Gastrocnemius medialis (tissue), 4 donors: ENCODE results near the gene AMN. TPM values are rescaled to one million over a fixed set of nuclear protein-coding genes. Genes with fewer than 3 reads are reported as not detected.
A peak's percentile ranks its signal among the peaks of the same experiment; 100 is the strongest.

ENCODE experiments used
- ATAC-seq, 2 donors: fragments of 150-250 bp; one replicate each; pipeline ENCODE4 v1.9.1; 2016
- DNase-seq, 2 donors: peaks; one replicate each; pipeline ENCODE4 v3.0.0-alpha.2; 2019
- H3K27ac ChIP-seq, 4 donors: fragments of 200-600 bp; sonication (generic); 1 replicate in 1 of 4; 2 replicates in 3 of 4; pipeline ENCODE4 v1.5.1; 2016 to 2018; ENCODE audit warnings: mild to moderate bottlenecking in 2 of 4, moderate library complexity in 1 of 4
- H3K27me3 ChIP-seq, 3 donors: fragments of 200-600 bp; sonication (generic) in 2 of 3; 1 replicate in 1 of 3; 2 replicates in 2 of 3; pipeline versions ENCODE4 v1.5.1 to v1.6.0; 2016 to 2019; ENCODE audit warnings: mild to moderate bottlenecking in 1 of 3, moderate library complexity in 1 of 3
- H3K36me3 ChIP-seq, 2 donors: fragments of 200-600 bp; sonication (generic) in 1 of 2; one replicate each; pipeline ENCODE4 v1.5.1; 2017 to 2018
- H3K4me1 ChIP-seq, 2 donors: fragments of 200-600 bp; sonication (generic) in 1 of 2; one replicate each; pipeline ENCODE4 v1.5.1; 2016 to 2017; ENCODE audit warnings: mild to moderate bottlenecking in 2 of 2
- H3K4me3 ChIP-seq, 4 donors: fragments of 200-600 bp; sonication (generic) in 3 of 4; 1 replicate in 1 of 4; 2 replicates in 3 of 4; pipeline ENCODE4 v1.5.1; 2016 to 2019; ENCODE audit warnings: mild to moderate bottlenecking in 2 of 4
- H3K9me3 ChIP-seq, 3 donors: fragments of 200-600 bp; sonication (generic) in 2 of 3; 1 replicate in 1 of 3; 2 replicates in 2 of 3; pipeline ENCODE4 v1.5.1; 2016 to 2019
- POLR2A ChIP-seq, 2 donors: fragments of 450-650 bp; IDR thresholded peaks; one replicate each; pipeline ENCODE4 v1.6.1; 2017; ENCODE audit warnings: antibody characterized with exemption in 2 of 2, mild to moderate bottlenecking in 2 of 2, moderate library complexity in 2 of 2
- in situ Hi-C, 4 donors: fragments of 200-750 bp; cut with MboI; loops; one replicate each; pipeline versions ENCODE4 v1.15.0 to v1.8.0; 2017; ENCODE audit warnings: low sequenced_read_pairs in 4 of 4
- intact Hi-C: fragments of 100-400 bp; cut with DNase I; formaldehyde crosslinking; loops from one replicate; pipeline ENCODE4 v1.15.1; 2023; ENCODE audit warnings: low total_unique reads
- total RNA-seq, 4 donors: library from RNA; depleted of rRNA; stranded (reverse); fragments of >200 nt; gene quantifications; one replicate each; pipeline versions ENCODE4 v1.1.0 to v1.2.3, GENCODE V29; 2016
- TF ChIP-seq, protein P1 (sequence below), 5 experiments: fragments of 450-650 bp in 3 of 5; fragments of 200-600 bp in 2 of 5; sonication (generic) in 2 of 5; IDR thresholded peaks in 4 of 5; conservative IDR thresholded peaks in 1 of 5; 1 replicate in 4 of 5; 2 replicates in 1 of 5; pipeline ENCODE4 v1.5.1; 2016 to 2019; ENCODE audit warnings: antibody characterized with exemption in 5 of 5, mild to moderate bottlenecking in 3 of 5, moderate library complexity in 3 of 5

Gene AMN
- total RNA-seq, 4 donors from 2014 or later, result 0.42 to 4.3 TPM; not detected in 2

- TF ChIP-seq, protein P1, sequence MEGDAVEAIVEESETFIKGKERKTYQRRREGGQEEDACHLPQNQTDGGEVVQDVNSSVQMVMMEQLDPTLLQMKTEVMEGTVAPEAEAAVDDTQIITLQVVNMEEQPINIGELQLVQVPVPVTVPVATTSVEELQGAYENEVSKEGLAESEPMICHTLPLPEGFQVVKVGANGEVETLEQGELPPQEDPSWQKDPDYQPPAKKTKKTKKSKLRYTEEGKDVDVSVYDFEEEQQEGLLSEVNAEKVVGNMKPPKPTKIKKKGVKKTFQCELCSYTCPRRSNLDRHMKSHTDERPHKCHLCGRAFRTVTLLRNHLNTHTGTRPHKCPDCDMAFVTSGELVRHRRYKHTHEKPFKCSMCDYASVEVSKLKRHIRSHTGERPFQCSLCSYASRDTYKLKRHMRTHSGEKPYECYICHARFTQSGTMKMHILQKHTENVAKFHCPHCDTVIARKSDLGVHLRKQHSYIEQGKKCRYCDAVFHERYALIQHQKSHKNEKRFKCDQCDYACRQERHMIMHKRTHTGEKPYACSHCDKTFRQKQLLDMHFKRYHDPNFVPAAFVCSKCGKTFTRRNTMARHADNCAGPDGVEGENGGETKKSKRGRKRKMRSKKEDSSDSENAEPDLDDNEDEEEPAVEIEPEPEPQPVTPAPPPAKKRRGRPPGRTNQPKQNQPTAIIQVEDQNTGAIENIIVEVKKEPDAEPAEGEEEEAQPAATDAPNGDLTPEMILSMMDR (IDR thresholded peaks at IDR 0.05 in 4 of 5, conservative IDR thresholded peaks at IDR 0.05 in 1 of 5), result peak; percentile 51 to 67 (median 55)
- TF ChIP-seq POLR2A (IDR thresholded peaks at IDR 0.05), result no peak
- in situ Hi-C loops (loop anchor here in 3 of 4 donors (10.0 to 25.0 kb wide), 3 partner anchors 143 to 230 kb away; partner anchors contain the start of gene TRAF3 (in 1 of the 3)), intact Hi-C loops (loop anchor here (1.0 to 10.0 kb wide), 3 partner anchors 143 to 393 kb away; no protein-coding TSS in a partner anchor)
- no peak overlapping the region for H3K4me3 ChIP-seq
- H3K27ac ChIP-seq, result no peak overlapping the region
- H3K27me3 ChIP-seq, result peaks cover 7 to 16% (median 12%) of the 10 kb centered on the region in 3 donors
- H3K36me3 ChIP-seq, result no peaks in the 10 kb centered on the region
- H3K9me3 ChIP-seq, result no peaks in the 10 kb centered on the region
- ATAC-seq (peak in 1 of 2 donors; percentile 24), DNase-seq (peak in 1 of 2 donors; percentile 30)
- no peaks in the 10 kb centered on the region for H3K4me1 ChIP-seq
Observed at GRCh38 chr14:102917469-102918211, 4.8 kb upstream of the AMN start.

- in situ Hi-C loops (loop anchor here in 3 of 4 donors (10.0 to 25.0 kb wide), 3 partner anchors 144 to 231 kb away; partner anchors contain the start of gene TRAF3 (in 1 of the 3)), intact Hi-C loops (loop anchor here (1.0 to 10.0 kb wide), 3 partner anchors 144 to 394 kb away; no protein-coding TSS in a partner anchor)
- Histone ChIP-seq H3K36me3 (no peaks in the 10 kb centered on the region), H3K4me1 (no peaks in the 10 kb centered on the region), H3K27me3 (peaks cover 15 to 23% (median 20%) of the 10 kb centered on the region in 3 donors), H3K27ac (no peak overlapping the region), H3K9me3 (no peaks in the 10 kb centered on the region), H3K4me3 (no peak overlapping the region)
- DNase-seq (no peak), ATAC-seq (no peak)
- TF ChIP-seq, protein P1 (IDR thresholded peaks at IDR 0.05 in 4 of 5, conservative IDR thresholded peaks at IDR 0.05 in 1 of 5), result no peak
- TF ChIP-seq POLR2A (IDR thresholded peaks at IDR 0.05), result no peak
Observed at GRCh38 chr14:102918438-102918837, 4.0 kb upstream of the AMN start.

DNA sequence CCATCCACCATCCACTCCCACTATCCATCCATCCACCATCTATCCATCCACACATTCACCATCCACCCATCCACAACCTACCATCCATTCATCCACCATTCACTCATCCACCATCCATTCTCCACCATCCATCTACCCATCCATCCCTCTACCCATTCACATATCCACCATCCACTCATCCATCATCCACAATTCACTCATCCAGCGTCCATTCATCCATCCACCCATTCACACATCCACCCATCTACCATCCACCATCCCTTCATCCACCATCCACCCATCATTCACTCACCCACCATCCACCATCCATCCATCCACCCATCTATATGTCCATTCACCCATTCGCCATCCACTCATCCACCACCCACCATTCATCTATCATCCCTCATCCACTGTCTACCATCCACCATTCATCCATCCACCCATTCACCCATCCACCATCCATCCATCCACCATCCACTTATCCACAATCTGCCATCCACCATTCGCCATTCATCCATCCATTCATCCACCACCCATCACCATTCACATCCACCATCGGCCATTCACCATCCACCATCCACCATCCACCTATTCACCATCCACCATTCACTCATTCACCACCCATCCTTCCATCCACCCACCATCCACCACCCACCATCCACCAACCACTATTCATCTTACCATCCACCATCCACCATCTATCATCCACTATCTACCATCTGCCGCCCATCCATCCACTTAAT is 2.0 kb upstream of the AMN start:
- intact Hi-C loops (no loop called here), in situ Hi-C loops (loop anchor here in 2 of 4 donors (25.0 kb wide), 1 partner anchor 233 kb away; no protein-coding TSS in a partner anchor)
- no peak overlapping the region for H3K4me3 ChIP-seq
- no peaks in the 10 kb centered on the region for H3K4me1 ChIP-seq
- H3K9me3 ChIP-seq, result no peaks in the 10 kb centered on the region
- ATAC-seq, result no peak
- no peaks in the 10 kb centered on the region for H3K36me3 ChIP-seq
- H3K27me3 ChIP-seq, result peaks cover 28 to 41% (median 35%) of the 10 kb centered on the region in 3 donors
- DNase-seq, result no peak
- no peak for TF ChIP-seq POLR2A (IDR thresholded peaks at IDR 0.05)
- TF ChIP-seq, protein P1 (IDR thresholded peaks at IDR 0.05 in 4 of 5, conservative IDR thresholded peaks at IDR 0.05 in 1 of 5), result no peak
- no peak overlapping the region for H3K27ac ChIP-seq

DNA sequence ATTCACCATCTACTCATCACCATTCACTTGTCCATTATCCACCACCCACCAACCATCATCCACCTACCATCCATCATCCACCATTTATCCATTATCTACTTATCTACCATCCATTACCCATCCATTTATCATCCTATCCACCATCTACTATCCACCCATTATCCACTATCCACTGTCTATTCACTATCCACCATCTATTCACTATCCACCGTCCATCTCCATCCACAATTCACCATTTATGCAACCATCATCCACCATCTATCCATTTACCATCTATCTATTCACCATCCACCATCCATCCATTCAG is 1.5 kb upstream of the AMN start:
- in situ Hi-C loops, result loop anchor here in 2 of 4 donors (25.0 kb wide), 1 partner anchor 234 kb away; no protein-coding TSS in a partner anchor
- no peak for ATAC-seq
- intact Hi-C loops, result no loop called here
- Histone ChIP-seq H3K27ac (no peak overlapping the region), H3K9me3 (no peaks in the 10 kb centered on the region), H3K4me3 (no peak overlapping the region), H3K36me3 (no peaks in the 10 kb centered on the region), H3K4me1 (no peaks in the 10 kb centered on the region), H3K27me3 (peaks cover 28 to 44% (median 39%) of the 10 kb centered on the region in 3 donors)
- TF ChIP-seq, protein P1 (IDR thresholded peaks at IDR 0.05 in 4 of 5, conservative IDR thresholded peaks at IDR 0.05 in 1 of 5), result no peak
- TF ChIP-seq POLR2A (IDR thresholded peaks at IDR 0.05), result no peak
- no peak for DNase-seq
